Prostate gland (tissue), 2 donors: Measurements from ENCODE around the gene MRLN. TPM values are rescaled to one million over a fixed set of nuclear protein-coding genes. Genes with fewer than 3 reads are reported as not detected.
"Not testable (repeated sequence)": the region's sequence is repeated elsewhere in the genome, so short reads cannot be mapped to it uniquely, and the experiment has no call there.

ENCODE experiments used
- DNase-seq: peaks from one replicate; pipeline ENCODE4 v3.0.0-alpha.2; 2019; ENCODE audit warnings: low spot score
- H3K27ac ChIP-seq, 2 donors: fragments of 200-600 bp; sonication (generic); 2 replicates each; pipeline ENCODE4 v1.5.1; 2017 to 2019
- H3K27me3 ChIP-seq: fragments of 200-600 bp; sonication (generic); replicated peaks from 2 replicates; pipeline ENCODE4 v1.5.1; 2019; ENCODE audit not compliant: insufficient read depth
- H3K36me3 ChIP-seq, 2 donors: fragments of 200-600 bp; sonication (generic); 1 replicate in 1 of 2; 2 replicates in 1 of 2; pipeline versions ENCODE4 v1.5.1 to v1.8.1; 2017 to 2019
- H3K4me1 ChIP-seq: fragments of 200-600 bp; sonication (generic); replicated peaks from 2 replicates; pipeline ENCODE4 v1.5.1; 2019
- H3K4me3 ChIP-seq, 2 donors: fragments of 200-600 bp; sonication (generic); 2 replicates each; pipeline ENCODE4 v1.5.1; 2017 to 2019
- H3K9me3 ChIP-seq: fragments of 200-600 bp; sonication (generic); 2 replicates; pipeline ENCODE4 v1.5.1; 2017
- CTCF ChIP-seq, 4 experiments: fragments of 200-600 bp in 2 of 4; fragments of 450-650 bp in 2 of 4; sonication (generic) in 2 of 4; IDR thresholded peaks; 1 replicate in 3 of 4; 2 replicates in 1 of 4; pipeline ENCODE4 v1.5.1; 2016 to 2019; ENCODE audit warnings: antibody characterized with exemption in 4 of 4, mild to moderate bottlenecking in 2 of 4, moderate library complexity in 2 of 4
- POLR2A ChIP-seq: fragments of 450-650 bp; IDR thresholded peaks from one replicate; pipeline ENCODE4 v1.6.1; 2016; ENCODE audit warnings: antibody characterized with exemption, mild to moderate bottlenecking
- POLR2AphosphoS5 ChIP-seq: sonication (generic); formaldehyde crosslinking; IDR thresholded peaks from one replicate; pipeline ENCODE4 v1.6.1; 2017; ENCODE audit warnings: antibody characterized with exemption
- WGBS: methylation state at CpG from one replicate; pipeline ENCODE4 v1.1.5; 2018; 5-methylcytosine and 5-hydroxymethylcytosine counted together
- intact Hi-C: fragments of 100-400 bp; cut with DNase I; formaldehyde crosslinking; loops from one replicate; pipeline ENCODE4 v1.14.2; 2022
- total RNA-seq, 2 donors: library from RNA; depleted of rRNA; stranded (reverse); fragments of >200 nt; gene quantifications; one replicate each; pipeline ENCODE4 v1.1.0, GENCODE V29; 2016

MRLN gene
- total RNA-seq, 2 donors from 2014 or later: not detected

- no peaks in the 10 kb centered on the region for H3K27me3 ChIP-seq
- H3K27ac ChIP-seq: no peak overlapping the region
- intact Hi-C loops: no loop called here
- TF ChIP-seq CTCF (IDR thresholded peaks at IDR 0.05) (no peak), POLR2AphosphoS5 (no peak), POLR2A (no peak)
- WGBS: 55% methylated on average over 1 of the region's 1 CpG
- no peaks in the 10 kb centered on the region for H3K9me3 ChIP-seq
- DNase-seq: no peak
- H3K4me1 ChIP-seq: no peaks in the 10 kb centered on the region
- no peak overlapping the region for H3K4me3 ChIP-seq
- H3K36me3 ChIP-seq: no peaks in the 10 kb centered on the region
Measured at GRCh38 chr10:59735296-59735695, 18.0 kb downstream of the MRLN start.

- TF ChIP-seq POLR2A (no peak), POLR2AphosphoS5 (no peak), CTCF (IDR thresholded peaks at IDR 0.05) (no peak)
- Histone ChIP-seq H3K27ac (no peak overlapping the region), H3K36me3 (no peaks in the 10 kb centered on the region), H3K4me3 (no peak overlapping the region), H3K9me3 (no peaks in the 10 kb centered on the region), H3K4me1 (no peaks in the 10 kb centered on the region), H3K27me3 (no peaks in the 10 kb centered on the region)
- no peak for DNase-seq
- 64% methylated on average over 3 of the region's 3 CpGs for WGBS
- intact Hi-C loops: no loop called here
Measured at GRCh38 chr10:59734014-59734462, 19.2 kb downstream of the MRLN start.

- H3K27me3 ChIP-seq, H3K4me1 ChIP-seq, H3K4me3 ChIP-seq, intact Hi-C loops, H3K27ac ChIP-seq, DNase-seq, H3K36me3 ChIP-seq, H3K9me3 ChIP-seq: not testable (repeated sequence)
- WGBS: 95% methylated on average over 16 of the region's 16 CpGs
Measured at GRCh38 chr10:59733321-59734013, 19.8 kb downstream of the MRLN start.

- H3K4me3 ChIP-seq, DNase-seq, H3K27ac ChIP-seq, H3K9me3 ChIP-seq, H3K27me3 ChIP-seq, H3K36me3 ChIP-seq, intact Hi-C loops, H3K4me1 ChIP-seq: not testable (repeated sequence)
- WGBS: 96% methylated on average over 4 of the region's 4 CpGs
Measured at GRCh38 chr10:59732849-59733248, 20.4 kb downstream of the MRLN start.

GRCh38 chr10:59729167-59729566 is 24.1 kb downstream of the MRLN start:
- H3K27ac ChIP-seq, H3K9me3 ChIP-seq, H3K36me3 ChIP-seq, intact Hi-C loops, H3K27me3 ChIP-seq, H3K4me1 ChIP-seq, H3K4me3 ChIP-seq, DNase-seq: not testable (repeated sequence)
- WGBS: 86% methylated on average over 4 of the region's 4 CpGs

- H3K27ac ChIP-seq: no peak overlapping the region
- intact Hi-C loops: no loop called here
- no peaks in the 10 kb centered on the region for H3K27me3 ChIP-seq
- WGBS: 94% methylated on average over 3 of the region's 3 CpGs
- no peaks in the 10 kb centered on the region for H3K9me3 ChIP-seq
- TF ChIP-seq POLR2A: no peak
- no peak overlapping the region for H3K4me3 ChIP-seq
- DNase-seq: no peak
- no peaks in the 10 kb centered on the region for H3K36me3 ChIP-seq
- no peaks in the 10 kb centered on the region for H3K4me1 ChIP-seq
Measured at GRCh38 chr10:59724098-59724938, 28.9 kb downstream of the MRLN start.

- H3K4me3 ChIP-seq: no peak overlapping the region
- DNase-seq: no peak
- H3K27me3 ChIP-seq: no peaks in the 10 kb centered on the region
- no peaks in the 10 kb centered on the region for H3K4me1 ChIP-seq
- no peak for TF ChIP-seq POLR2AphosphoS5
- TF ChIP-seq CTCF (IDR thresholded peaks at IDR 0.05): no peak
- no peak for TF ChIP-seq POLR2A
- intact Hi-C loops: no loop called here
- H3K9me3 ChIP-seq: no peaks in the 10 kb centered on the region
- H3K36me3 ChIP-seq: no peaks in the 10 kb centered on the region
- H3K27ac ChIP-seq: no peak overlapping the region
Measured at GRCh38 chr10:59720377-59720776, 32.9 kb downstream of the MRLN start.
